SIG-M5 treated with dmso at 0.1 percent for 504 hours (cell line): ENCODE results near the gene SMC6.

Source experiments
- DNase-seq: peaks from one replicate; lab custom pipeline; 2025; ENCODE audit not compliant: unreplicated experiment; lab: John Stamatoyannopoulos, UW

The SMC6 gene

DNA sequence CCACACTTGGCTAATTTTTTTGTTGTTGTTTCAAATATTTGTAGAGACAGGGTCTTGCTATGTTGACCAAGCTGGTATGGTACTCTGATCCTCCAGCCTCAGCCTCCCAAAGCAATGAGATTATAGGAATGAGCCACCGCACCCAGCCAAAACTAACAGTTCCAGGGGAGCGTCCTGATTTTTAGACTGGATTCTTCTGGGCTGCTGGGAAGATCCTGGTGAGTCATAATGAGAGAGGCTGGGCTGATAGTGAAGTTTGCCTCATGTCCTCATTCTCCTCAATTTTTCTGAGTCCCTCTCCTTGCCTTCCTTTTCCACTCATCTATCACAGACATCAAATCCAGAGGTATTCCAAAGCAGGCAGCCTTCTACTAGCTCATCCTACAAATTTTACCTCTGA lies 131.8 kb downstream of the SMC6 start:
- no peak for DNase-seq

DNA sequence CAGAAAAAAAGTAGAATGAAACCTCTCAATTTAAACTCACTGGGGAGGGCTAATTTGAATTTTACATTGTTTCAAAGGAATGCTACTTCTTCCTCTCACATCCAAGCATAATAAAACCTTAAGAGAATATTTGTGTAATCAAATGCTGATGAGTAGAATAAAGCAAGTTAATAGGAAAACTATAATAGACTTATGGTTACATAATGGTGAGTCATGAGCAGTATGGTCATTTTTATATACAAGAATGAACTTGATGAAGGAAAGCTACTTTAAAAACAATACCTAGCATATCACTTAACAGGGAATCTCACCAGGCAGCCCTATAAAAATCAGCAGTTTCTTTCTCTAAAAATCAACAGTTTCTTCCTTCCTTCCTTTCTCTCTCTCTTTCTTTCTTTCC lies 132.8 kb downstream of the SMC6 start:
- DNase-seq, result no peak

DNA sequence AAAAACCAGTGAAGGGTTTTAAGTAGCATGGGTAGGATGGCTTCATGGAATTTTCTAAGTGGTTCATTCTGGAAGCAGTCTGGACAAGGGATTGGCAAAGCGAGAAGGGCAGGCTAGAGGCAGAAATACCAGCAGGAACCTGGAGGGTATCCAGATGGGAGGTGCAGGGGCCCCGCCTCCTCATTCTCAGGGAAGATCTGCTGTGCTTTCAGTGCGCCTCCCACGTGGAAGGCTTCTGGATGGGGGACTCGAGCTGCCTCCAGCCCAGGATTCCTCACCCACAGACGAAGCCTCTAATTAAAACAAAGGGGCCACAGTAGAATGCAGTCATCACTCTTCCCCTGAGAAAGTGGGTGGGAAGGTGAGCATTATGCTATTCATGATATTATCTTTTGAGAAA lies 133.3 kb downstream of the SMC6 start:
- no peak for DNase-seq

DNA sequence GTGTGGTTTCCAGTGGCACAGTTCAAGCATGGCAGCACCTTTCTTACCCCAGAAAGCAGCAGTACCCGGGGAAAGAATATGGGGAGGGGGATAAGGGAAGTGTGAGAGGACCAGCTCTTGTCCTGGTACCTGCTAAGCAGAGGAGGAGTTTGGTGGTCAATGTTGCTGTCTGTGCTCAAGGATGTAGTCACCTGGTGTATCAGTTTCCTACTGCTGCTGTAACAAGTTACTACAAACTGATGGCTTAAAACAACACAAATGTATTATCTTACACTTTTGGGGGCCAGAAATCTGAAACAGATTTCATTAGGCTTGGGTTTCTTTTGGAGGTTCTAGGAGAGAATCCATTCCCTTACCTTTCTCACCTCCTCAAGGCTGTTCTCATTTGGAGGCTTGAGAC lies 135.7 kb downstream of the SMC6 start:
- no peak for DNase-seq

DNA sequence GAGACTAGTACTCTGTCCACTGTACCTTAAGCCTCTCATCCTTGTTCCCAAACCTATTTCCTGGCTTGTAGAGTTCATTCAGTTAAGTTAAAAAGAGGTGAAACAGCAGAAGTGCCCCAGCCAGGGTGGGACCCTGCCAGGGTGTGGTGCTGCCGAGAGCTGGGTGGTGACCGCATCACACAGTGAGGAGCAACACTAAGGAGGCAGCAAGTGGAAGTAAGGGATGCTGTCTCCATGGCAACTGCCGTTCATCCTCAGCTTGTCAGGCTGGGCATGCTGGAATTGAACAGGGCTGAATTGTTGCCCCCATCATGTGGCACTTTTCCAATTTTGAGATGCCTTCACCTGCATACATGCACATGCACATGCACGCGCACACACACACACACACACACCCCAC lies 136.1 kb downstream of the SMC6 start:
- no peak for DNase-seq

DNA sequence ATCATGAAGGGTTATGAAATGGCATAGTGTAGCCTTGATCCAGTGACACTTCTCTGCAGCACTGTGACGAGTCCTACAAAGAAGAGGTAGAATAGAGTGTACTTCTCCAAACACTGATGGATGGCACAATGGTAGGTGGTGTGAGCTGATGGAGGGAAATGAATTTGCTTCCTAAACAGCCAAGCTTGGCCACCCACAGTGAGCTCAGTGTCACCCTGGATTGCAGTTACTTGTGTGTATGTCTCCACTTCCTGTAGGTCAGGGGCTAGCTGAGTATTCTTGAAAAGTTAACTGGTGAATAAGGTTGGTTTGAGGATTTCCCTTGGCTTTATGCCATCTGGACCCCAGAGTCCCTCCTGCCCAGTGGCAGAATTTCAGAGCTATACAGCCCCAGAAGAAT lies 137.2 kb downstream of the SMC6 start:
- no peak for DNase-seq

DNA sequence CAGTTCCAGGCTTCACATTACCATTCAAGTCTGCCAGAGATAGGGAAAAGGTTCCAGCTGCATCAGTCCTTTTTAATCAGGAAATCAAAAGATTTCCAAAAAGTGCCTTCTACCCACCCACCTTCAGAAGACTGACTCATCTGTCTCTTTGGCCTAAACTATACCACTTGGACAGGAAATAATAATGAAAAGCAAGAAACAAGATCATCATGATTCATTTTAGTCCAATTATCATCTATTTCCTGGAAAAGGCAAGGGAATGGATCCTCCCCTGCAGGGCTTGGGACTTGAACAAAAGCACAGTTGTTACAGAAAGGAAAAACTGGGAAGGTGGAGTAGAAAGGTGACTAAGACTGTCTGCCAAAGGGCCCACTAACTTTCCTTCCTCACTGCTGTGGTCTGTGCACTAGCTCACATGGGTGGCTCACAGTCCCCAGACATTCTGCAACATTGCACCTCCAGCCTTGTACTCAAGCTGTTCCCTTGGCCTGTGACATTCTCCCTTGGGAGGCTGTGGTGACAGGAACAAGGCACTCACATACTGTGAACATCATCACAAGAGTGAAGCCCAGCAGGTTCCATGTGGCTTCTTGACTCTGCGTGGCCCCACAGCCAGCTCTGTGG lies 137.8 kb downstream of the SMC6 start:
- no peak for DNase-seq

DNA sequence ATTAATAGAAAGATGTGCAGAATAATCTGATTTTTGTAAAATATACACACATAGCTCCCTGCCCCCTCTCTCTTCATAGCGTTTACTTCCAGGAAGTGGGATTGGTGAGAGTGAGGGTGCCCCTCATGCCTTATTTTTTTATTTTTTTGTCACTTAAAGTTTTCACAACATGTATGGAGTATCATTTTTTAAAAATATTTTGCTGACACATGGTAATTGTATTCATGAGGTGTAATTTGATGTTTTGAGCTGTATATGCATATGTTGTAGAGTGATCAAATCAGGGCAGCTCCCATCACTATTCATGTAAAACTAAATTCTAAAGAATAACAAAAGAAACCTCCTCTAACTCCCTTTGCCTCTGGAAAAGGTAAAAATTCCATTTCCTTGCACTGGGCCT lies 138.5 kb downstream of the SMC6 start:
- no peak for DNase-seq

DNA sequence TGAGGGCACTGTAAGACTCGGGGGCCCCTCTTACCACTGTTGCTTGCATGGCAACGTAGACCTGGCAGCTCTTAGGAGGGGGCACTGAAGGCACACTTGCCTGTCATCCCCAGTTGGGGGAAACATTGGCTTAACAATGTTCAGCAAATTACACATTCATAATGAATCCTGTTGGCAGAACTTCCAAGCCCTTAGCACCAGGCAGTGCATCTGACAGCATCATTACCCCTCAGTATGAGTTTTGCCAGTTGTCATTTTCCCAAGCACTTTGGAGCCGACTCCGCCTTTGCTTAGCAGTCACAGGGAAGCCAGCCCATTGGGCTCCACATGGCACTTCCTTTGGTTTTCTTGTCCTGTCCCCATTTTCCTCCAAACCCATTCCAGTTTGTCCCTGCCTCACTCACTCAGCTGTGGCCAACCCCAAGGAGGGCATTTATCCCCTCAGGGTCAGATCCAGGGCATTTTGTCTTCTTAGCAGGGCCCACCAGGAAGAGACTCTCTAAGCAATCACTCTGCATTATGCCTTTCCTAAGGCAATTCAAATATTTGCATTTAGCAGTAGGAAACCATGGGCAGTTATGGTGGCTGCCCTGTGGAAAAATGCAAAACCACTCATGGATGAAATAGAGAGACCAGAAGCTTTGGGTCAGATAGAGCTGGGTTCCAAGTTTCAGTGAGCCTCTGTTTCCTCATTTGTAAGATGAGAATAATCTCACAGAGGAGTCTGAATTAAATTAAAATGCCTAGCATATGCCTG lies 139.3 kb downstream of the SMC6 start:
- no peak for DNase-seq
